CD4-positive, alpha-beta T cell treated with Interleukin-2 at 100 ng/mL for 4 hours (primary cell): ENCODE measurements around the gene SEPTIN1.
"Not testable (repeated sequence)": the region's sequence is repeated elsewhere in the genome, so short reads cannot be mapped to it uniquely, and the experiment has no call there.

ENCODE experiments used
- DNase-seq: peaks from one replicate; pipeline ENCODE4 v3.0.0-alpha.2; 2020; ENCODE audit warnings: low spot score

The SEPTIN1 gene

DNA sequence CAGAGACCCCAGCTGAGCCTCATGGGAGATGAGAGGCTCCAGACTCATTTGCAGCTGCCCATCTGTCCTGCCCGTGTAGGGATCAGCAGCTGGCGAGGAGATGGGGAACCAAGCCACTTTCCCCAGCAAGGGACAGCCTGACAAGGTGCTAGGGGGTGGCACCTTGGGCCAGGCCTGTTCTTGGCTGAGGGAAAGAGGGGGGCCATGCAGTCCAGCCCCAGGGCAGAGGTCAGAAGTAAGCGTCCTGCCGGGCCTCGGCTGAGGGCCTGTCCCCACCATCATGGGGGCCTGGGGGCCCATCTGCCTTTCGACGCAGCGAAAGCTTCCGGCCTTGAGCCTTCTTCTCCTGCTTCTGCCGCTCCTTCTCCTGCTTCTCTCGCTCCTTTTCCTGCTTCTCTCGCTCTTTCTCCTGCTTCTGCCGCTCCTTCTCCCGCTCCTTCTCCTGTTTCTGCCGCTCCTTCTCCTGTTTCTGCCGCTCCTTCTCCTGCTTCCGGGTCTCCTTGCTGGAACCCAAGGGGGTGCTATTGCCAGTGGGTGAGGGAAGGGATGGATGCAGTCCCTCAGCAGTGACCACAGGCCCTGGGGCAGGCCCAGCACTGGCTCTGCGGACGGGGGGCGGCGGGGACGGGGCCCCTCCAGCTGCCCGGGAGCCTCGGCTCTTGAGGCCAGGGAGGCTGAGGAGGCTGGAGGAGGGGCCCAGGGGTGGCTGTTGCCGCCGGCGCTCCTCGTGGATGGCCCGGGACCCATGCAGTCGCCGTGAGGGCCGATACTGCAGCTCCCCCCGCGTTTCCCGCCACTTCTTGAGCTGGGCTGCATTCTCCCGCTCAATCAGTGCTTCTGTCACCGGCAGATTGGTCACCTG, 24.4 kb downstream of the SEPTIN1 start:
- no peak for DNase-seq

DNA sequence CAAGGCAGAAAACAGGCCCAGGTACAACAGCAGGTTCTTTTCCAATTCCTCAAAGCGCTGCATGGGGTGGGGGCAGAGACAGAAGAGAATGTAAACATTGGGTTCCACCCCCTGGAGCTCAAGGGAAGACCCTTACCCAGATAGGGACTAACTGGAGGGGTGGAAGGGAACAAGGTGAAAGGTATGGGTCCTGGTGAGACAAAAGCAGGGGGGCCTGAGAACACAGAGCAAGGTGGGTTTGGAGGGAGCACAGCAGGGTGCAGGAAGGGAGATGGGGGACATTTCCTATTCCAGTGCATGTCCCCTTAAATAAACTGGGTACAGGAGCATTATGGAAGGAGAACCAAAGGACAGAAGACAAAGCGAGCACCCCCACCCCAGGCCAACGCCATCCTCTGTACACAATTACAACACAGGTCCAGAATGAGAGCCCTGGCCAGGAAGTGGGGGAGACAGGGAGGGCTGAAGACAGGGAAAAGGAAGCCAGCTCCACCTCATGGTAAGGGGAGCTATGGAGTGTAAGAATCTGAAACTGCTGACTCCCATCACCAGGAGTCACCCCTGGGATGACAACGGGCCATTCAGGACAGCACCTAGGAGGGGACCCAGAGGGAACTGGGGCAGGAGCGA, 25.2 kb downstream of the SEPTIN1 start:
- DNase-seq, result no peak

DNA sequence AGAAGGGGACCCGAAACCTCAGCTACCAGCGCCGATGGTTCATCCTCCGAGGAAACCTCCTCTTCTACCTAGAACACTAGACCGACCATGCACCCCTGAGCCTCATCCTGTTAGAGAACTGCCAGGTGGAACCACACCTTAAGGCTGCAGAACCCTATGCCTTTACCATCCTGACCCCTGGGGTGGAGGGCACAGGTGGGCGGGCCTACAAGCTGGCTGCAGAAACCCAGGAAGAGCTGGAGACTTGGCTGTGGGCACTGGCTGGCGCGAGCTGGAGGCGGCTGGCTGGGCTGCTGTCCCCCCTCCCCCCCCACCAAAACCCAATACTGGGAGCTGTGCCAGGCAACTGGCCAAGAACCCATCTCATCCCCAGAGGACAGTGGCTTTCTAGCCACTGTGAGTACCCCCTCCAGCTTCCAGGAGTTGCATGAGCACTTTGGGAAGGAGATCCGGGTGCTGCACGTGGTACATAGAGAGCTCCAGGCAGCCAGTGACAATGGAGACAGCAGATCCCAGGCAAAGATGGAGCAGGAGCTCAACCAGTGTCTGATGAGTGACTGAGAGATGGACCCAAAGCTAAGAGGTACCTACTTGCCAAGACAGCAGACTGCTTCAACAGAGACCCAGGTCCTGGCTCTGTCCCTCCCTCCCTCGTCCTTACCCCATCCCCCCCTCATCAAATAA, 25.8 kb downstream of the SEPTIN1 start:
- DNase-seq, result no peak

DNA sequence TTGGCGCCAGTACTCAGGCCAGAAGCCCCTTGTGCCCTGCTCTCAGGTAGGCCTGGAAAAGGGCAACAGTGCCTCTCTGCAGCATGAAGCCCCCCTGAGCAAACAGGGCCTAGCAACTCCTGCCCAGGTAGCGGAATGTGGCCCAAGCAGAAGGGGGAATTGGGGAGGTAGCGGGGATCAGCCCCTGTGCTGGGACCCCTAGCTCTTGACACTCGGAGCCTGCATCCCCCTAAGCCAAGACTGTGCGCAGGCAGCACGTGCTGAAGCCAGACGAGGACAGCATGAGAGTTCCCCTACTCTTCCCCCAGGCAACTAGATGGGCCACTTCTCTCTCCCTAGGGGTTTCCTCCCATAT, 26.4 kb downstream of the SEPTIN1 start:
- DNase-seq, result no peak

DNA sequence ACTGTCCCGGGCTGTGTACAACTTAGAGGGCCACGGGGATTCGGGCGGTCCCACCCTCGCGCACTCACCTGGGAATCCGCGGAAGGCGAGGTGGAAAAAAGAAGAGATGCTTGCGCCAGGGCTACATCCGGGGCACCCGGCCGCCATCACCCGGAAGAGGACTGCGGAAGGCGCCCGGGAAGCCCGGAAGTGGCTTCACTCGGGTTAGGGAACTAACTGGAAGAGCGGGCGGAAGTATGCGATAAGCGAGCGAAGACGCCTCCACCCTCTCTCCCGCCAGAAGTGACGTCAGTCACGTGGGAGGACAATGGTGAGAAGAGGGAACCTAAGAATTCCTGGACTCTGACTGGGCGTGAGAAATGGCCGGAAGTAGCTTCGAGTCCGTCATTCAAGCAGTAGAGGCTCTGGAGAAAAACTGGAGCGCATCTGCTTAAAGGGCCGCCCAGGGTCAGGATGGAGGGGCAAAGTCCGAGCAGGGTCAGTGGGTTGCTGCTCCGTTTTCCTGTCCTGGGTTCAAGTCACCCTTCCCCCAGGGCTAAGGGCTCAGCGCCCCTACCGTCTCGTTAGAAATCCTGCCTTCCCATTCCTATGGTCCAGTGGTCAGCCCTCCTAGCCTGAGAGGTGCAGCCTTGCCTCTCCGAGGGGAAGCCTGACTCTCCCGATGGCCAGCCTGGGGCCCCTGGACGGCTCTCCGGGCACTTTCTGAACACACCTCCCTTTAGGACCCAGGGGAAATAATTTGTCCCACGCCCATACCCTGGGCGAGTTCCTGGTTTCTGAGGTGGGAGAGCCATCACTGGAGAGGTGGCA, 27.0 kb downstream of the SEPTIN1 start, which contains the start of gene CD2BP2:
Gene CD2BP2 (minus strand): TSS at position 165 of the 810 bp plus-strand sequence. CDS start 627 bp downstream, outside the sequence.
- DNase-seq, result peak; percentile 89

DNA sequence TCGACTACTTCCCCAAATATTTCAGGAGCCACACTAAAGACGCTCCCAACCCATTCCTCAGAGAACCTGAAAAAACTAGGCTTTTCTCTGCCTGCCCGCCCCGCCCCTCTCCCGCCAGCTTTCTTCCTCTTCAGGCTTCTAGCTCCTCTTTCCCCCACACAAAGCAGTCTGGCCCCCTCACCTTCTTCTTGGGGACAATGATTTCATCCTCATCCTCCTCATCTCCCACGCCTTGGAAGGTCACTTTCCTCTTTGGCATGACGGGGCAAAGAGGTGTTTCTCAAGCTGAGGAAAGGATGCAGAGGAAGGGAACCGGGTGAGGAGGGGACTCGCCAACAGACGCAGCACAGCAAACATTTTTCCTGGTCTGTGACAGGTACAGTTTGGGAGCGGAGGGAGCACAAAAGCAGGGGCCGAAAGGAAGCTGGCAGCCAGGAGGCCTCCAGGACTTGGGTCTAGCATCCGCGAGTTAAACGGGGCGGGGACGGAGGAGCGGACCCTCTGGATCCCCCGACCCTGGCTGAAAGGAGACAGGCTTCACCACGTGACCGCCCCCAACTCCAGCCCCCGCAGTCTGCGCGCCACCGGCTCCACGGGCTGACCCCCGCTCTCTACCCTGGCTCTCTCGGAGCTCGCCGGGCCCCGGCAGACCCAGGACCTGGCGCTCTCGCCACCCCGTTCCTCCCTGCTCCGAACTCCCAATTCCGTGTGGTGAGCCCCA, 27.8 kb downstream of the SEPTIN1 start:
- DNase-seq, result no peak

DNA sequence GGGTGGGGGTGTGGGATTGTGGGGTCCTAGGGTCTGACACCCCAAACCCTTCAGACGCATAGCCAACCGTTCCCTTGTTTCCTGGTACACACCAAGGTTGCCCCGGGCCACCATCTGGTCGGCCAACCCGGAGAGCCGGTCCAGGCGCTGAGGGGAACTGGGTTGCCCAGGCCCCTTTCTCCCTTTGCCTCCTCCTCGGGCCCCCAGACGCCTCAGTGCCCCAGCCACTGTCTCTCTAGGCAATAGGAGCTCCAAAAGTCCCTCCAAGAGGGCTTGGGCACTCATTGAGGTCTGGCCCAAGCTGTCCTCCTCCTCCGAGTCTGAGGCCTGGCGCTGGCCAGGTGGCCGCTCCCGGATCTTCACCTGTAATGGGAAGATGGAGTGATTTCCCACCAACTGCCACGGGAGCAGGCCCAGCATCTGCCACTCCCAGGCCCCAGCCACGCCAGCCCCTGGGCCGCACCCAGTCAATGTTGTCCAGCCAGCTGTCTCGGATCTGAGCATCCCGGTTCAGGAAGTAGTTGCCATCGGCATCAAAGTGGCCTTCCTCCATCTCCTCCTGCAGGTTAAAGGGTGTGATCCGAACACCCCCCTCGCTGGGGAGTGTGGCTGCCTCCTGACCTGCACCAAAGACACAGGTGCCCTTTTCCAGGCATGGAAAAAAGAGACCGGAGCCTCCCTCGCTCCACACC, 28.8 kb downstream of the SEPTIN1 start:
- DNase-seq, result no peak

DNA sequence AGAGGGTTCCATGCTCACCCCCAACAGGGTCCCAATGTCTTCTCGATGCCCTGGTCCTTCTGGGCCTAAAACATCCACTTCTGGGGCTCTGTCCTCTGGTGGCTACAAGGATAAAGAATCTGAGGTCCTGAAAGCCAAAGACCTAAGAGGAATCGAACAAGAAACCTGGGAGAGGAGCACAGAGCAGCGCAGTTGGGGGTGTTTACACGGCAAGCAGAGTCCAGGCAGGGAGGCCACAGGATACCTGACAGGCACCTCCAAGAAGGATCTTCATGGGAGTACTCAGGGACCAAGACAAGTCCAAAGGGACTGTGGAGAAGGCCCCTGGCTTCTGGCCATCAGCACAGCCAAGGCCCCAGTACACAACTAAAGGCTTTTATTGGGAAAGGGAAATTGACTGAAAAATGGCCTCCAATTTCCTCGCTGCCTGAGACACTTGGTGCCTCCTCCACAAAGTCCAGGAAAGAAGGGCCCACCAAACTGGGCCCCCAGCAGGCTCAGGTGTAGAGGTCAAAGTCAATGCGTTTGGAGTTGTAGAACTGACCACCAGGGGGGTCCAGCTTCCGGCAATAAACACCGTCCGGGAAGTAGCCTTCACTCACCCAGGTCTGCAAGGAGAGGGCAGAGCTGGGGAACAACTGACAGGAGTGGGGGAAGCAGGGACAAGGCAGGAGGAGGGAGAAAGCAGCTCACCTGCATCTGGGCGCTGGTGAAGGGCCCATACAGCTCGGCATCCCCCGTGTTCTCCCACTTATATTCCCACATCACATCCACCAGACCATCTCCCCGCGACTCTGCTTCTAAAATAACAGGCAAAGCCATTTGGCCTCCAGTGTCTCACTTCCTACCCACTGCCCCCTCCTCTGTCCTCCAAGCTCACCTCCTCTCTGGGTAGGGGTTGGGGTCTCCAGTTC, 29.6 kb downstream of the SEPTIN1 start:
- DNase-seq, result no peak

DNA sequence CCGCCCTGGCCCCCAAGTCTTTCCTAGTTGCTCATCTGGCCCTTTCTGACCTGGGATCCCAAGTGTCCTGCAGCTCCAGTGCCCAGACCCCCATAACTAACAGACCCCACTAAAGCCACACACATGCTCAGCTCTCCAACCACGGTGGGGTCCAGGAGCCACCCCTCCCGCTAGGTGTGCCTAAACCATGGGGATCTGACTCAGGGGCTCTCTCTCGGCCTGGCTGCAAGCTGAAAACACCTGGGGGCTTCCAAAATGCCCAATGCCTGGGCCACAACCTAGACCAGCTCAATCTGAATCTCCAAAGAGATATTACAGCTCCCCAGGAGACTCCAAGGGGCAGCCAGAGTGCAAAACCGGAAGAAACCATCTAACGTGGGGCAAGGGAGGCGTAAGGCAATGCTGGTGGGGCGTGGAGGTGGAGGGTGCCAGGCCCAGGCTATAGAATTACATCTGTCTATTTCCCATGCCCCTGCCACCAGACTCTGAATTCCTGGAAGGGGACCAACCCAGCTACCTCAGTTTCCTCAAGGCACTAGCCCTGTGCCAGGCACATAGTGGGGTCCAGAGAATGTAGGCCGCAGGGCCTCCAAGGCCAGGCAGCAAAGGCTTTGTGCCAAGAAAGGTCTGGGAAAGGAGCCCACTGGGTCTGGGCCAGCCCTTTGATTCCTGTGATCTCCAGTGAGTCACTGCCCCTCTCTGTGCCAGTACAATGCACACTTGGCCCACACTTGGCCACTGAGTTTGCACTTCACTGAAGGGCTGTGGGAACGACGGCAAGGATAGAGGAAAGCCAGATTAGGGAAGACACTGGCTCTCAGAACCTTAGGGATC, 30.6 kb downstream of the SEPTIN1 start:
- no peak for DNase-seq

DNA sequence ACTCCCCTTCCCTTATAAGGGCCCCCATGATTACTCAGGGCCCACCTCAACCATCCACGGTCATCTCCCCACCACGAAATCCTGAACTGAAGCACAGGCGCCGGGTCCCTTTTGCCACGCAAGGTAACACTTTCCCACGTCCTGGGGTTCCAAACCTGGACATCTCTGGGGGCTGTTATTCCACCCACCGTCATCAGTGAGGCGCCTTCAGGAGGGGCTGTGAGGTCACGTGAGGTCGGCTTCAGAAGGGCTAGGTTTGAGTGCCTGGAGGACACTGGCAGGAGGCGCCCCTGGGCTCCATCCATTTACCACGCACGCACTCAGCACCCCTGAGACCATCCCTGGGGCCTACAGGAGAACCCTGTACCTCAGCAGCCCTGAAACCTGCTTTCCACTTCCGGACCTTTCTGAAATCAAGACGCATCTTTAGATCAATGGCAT, 31.3 kb downstream of the SEPTIN1 start:
- DNase-seq, result no peak

DNA sequence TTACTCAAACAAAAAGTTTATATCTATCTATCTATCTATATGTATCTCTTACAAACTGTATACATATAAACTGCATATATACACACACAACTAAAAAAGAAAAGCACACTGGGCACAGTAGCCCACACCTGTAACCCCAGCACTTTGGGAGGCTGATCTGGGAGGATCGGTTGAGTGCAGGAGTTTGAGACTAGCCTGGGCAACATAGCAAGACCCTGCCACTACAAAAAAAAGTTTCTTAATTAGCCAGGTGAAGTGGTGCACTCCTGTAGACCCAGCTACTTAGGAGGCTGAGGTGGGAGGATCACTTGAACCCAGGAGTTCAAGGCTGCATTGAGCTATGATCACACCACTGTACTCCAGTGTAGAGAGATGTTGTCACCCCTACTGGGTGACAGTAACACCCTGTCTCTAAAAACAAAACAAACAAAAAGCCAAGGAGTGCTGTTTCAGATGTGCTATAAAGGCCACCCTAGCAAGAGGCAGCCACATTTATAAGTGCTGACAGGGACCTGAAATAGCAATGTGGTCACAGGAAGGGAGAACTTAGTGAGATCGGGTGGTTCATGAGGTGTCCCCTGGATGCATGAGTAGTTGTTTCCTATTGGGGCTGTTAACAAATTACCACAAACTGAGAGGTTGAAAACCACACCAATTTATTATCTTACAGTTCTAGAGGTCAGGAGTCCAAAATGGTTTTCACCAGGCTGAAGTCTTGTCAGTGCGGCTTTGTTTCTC, 32.1 kb downstream of the SEPTIN1 start:
- peak; percentile 52 for DNase-seq

DNA sequence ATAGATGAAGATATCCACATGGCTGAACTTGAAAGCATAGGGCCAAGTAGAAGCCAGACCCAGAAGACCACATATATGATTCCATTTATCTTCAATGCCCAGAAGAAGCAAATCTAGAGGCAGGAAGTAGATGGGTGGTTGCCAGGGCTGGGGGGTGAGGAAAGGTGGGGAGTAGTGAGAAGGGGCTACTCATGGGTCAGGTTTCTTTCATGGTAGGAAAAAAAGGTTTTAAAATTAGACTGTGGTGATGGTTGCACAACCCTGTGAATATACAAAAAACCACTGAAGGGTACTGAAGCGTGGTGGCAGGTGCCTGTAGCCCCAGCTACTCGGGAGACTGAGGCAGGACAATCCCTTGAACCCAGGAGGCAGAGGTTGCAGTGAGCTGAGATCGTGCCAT, 32.7 kb downstream of the SEPTIN1 start:
- no peak for DNase-seq

DNA sequence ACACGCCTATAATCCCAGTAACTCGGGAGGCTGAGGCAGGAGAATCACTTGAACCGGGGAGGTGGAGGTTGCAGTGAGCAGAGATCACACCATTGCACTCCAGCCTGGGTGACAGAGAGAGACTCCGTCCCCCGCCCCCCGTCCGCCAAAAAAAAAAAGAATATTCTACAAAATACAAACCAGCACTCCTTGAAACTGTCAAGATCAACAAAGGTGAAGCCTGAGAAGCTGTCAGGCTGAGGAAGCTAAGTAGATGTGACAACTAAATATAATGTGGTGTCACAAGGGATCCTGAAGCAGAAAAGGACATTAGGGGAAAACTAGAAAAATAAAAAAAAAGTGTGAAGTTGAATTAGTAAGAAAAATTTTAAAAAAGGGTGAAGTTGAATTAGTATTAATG, 33.4 kb downstream of the SEPTIN1 start:
- no peak for DNase-seq

DNA sequence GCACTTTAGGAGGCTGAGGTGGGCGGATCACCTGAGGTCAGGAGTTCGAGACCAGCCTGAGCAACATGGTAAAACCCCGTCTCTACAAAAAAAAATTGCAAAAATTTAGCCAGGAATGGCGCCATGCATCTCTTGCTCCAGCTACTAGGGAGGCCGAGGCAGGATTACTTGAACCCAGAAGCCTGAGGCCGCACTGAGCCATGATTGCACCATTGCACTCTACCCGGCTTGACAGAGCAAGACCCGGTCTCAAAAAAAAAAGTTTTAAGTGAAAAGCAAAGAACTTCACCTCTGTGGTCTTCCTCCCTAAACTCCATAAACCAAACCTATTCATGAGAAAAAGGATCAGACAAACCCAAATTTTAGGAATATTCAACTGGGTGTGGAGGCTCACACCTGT, 34.2 kb downstream of the SEPTIN1 start:
- DNase-seq, result no peak

DNA sequence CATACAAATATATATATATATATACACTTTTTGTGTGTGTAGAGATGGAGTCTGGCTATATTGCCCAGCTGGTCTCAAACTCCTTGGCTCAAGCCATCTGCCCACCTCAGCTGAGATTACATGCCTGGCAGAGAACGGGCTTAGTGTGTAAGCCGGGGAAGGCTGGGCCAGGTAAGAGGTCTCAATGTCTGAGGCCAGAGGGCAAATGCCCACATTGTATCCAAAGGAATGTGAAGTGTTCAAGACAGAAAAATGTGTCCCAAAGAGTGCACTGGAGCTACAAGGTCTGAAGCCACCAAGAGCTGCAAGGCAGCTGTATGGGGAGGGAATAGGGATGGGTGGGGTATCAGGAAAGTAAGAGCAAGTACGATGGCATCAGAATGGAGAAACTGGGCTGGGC, 36.1 kb downstream of the SEPTIN1 start:
- DNase-seq, result no peak

DNA sequence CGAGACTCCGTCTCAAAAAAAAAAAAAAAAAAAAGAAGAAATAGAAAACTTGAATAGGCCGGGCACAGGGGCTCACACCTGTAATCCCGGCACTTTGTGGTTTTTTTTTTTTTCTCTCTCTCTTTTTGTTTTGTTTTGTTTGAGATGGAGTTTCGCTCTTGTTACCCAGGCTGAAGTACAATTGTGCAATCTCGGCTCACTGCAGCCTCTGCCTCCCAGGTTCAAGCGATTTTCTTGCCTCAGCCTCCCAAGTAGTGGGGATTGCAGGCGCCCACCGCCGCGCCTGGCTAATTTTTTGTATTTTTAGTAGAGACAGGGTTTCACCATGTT, 38.9 kb downstream of the SEPTIN1 start:
- DNase-seq, result not testable (repeated sequence)

DNA sequence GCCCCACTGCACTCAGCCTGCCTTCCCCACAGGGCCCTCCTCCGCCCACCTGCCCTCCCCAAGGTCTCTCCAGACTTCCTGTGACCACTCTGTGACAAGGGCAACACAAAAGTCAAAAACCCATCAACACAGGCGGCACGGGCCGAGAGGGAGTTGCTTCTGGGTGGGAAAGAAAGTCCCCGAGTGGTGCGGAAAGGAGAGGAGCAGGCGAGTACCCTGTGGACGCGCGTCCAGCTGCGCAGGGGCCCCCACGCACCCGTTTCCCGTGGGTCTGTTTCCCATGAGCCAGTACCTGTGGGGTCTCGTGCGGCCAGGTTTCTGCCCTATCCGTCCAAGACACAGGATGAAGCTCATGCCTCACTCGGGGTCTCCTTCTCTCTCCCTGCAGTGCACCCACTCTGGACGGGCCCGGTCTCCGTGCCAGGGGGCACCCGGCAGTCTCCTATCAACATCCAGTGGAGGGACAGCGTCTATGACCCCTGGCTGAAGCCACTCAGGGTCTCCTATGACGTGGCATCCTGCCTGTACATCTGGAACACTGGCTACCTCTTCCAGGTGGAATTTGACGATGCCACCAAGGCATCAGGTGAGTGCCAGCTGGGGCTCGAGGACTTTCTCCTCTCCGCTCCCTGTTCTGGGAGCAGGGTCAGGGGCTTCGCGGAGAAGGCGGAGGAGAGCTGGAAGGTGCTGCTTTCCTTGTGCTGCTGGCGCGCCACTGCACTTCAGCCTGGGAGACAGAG, 39.4 kb downstream of the SEPTIN1 start:
- no peak for DNase-seq

DNA sequence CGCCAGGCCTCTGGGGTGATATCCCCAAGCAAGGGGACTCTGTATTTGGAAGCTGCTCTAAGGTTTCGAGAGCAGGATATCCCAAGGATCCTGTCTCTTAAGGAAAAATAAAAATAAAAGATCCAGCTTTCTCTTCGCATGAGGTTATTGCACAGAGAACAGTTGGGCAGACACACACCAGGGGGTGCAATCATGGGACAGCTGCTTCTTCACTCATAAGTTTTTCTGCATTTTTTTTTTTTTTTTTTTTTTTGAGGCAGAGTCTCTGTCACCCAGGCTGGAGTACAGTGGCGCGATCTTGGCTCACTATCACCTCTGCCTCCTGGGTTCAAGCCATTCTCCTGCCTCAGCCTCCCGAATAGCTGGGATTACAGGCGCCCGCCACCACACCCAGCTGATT, 40.4 kb downstream of the SEPTIN1 start:
- not testable (repeated sequence) for DNase-seq
